Measurements from ENCODE around the gene JAKMIP1.

- TF ChIP-seq, protein P1, sequence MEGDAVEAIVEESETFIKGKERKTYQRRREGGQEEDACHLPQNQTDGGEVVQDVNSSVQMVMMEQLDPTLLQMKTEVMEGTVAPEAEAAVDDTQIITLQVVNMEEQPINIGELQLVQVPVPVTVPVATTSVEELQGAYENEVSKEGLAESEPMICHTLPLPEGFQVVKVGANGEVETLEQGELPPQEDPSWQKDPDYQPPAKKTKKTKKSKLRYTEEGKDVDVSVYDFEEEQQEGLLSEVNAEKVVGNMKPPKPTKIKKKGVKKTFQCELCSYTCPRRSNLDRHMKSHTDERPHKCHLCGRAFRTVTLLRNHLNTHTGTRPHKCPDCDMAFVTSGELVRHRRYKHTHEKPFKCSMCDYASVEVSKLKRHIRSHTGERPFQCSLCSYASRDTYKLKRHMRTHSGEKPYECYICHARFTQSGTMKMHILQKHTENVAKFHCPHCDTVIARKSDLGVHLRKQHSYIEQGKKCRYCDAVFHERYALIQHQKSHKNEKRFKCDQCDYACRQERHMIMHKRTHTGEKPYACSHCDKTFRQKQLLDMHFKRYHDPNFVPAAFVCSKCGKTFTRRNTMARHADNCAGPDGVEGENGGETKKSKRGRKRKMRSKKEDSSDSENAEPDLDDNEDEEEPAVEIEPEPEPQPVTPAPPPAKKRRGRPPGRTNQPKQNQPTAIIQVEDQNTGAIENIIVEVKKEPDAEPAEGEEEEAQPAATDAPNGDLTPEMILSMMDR (IDR thresholded peaks at IDR 0.05): no peak
- no peak for TF ChIP-seq POLR2A (IDR thresholded peaks at IDR 0.05)
Measured at GRCh38 chr4:6105311-6105911, 94.9 kb downstream of the JAKMIP1 start.
